Uterus (tissue), 4 donors: Measurements from ENCODE around the gene SLC17A9. TPM values are rescaled to one million over a fixed set of nuclear protein-coding genes. Genes with fewer than 3 reads are reported as not detected.

Experiments used
- DNase-seq, 2 donors: peaks; one replicate each; pipeline ENCODE4 v3.0.0-alpha.2; 2019 to 2020
- H3K27ac ChIP-seq, 2 donors: fragments of 200-600 bp; sonication (generic); 1 replicate in 1 of 2; 2 replicates in 1 of 2; pipeline ENCODE4 v1.5.1; 2016 to 2018
- H3K27me3 ChIP-seq, 2 donors: fragments of 200-600 bp; sonication (generic); one replicate each; pipeline ENCODE4 v1.5.1; 2018 to 2019; ENCODE audit warnings: control low read depth in 1 of 2
- H3K36me3 ChIP-seq, 2 donors: fragments of 200-600 bp; sonication (generic); one replicate each; pipeline ENCODE4 v1.5.1; 2019; ENCODE audit warnings: control low read depth in 1 of 2
- H3K4me1 ChIP-seq, 2 donors: fragments of 200-600 bp; sonication (generic); one replicate each; pipeline ENCODE4 v1.5.1; 2018 to 2019; ENCODE audit warnings: control low read depth in 1 of 2
- H3K4me3 ChIP-seq, 2 donors: fragments of 200-600 bp; sonication (generic); 1 replicate in 1 of 2; 2 replicates in 1 of 2; pipeline ENCODE4 v1.5.1; 2018 to 2019; ENCODE audit warnings: mild to moderate bottlenecking in 1 of 2
- H3K9me3 ChIP-seq, 2 donors: fragments of 200-600 bp; sonication (generic); one replicate each; pipeline ENCODE4 v1.5.1; 2019; ENCODE audit warnings: control low read depth in 1 of 2
- POLR2A ChIP-seq, 2 donors: fragments of 450-650 bp; IDR thresholded peaks; one replicate each; pipeline ENCODE4 v1.6.1; 2016; ENCODE audit warnings: antibody characterized with exemption in 2 of 2, mild to moderate bottlenecking in 1 of 2, moderate library complexity in 1 of 2
- intact Hi-C: fragments of 100-400 bp; cut with DNase I; formaldehyde crosslinking; loops from one replicate; pipeline ENCODE4 v1.15.1; 2023; ENCODE audit warnings: low total_unique reads
- total RNA-seq, 4 donors: library from RNA; depleted of rRNA in 3 of 4; stranded (reverse); fragments of >200 nt in 3 of 4; gene quantifications; one replicate each; pipeline versions ENCODE4 v1.1.0 to v1.2.4, GENCODE V29; 2014 to 2023
- TF ChIP-seq, protein P1 (sequence below), 4 experiments: fragments of 200-600 bp in 2 of 4; fragments of 450-650 bp in 2 of 4; sonication (generic) in 2 of 4; IDR thresholded peaks; one replicate each; pipeline ENCODE4 v1.5.1; 2016 to 2019; ENCODE audit warnings: antibody characterized with exemption in 4 of 4, mild to moderate bottlenecking in 2 of 4, moderate library complexity in 1 of 4
- donor health status: DM: yes; HTN: yes; CAD: no.

Gene SLC17A9
- total RNA-seq, 4 donors from 2014 or later = 0.26 to 5.4 (median 1.6) TPM; not detected in 1

DNA sequence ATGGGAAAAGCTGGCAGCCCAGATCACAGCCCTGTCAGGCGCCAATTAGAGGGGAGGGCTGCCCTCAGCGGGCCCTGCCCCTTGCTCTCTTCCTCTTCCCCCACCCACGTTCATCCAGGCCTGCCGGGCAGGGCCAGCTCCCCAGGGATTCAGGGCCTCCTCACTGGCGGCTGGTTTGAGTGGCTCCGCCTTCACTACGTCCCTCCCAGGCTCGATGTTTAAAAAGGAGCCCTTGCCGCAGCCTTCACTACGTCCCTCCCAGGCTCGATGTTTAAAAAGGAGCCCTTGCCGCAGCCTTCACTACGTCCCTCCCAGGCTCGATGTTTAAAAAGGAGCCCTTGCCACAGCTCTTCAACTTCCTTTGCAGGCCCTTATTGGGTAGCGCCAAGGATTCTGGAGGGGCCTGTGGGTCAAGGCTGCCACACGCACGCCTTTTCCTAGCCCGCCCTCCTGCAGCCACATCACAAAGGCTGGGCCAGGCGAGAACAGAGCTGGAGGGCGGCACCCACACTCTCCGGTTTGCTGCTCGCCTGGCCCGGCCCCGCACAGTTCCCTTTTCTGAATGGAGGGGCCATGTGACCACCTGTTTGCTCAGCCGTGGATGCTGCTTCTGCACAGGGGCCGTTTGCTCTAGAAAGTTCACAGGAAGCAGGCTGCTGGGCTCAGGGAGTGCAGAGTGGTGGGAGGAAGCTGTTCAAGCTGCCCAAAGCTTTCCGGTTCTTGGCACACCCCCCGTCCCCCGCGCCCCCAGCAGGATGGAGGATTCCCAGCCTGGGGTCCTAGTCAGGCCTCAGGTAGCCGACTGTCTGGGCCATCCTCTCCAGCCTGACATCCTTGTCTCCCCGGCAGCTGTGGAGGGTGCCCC lies 1.6 kb downstream of the SLC17A9 start:
- H3K27me3 ChIP-seq = no peaks in the 10 kb centered on the region
- TF ChIP-seq POLR2A (IDR thresholded peaks at IDR 0.05) = peak in 1 of 2 donors; percentile 9
- TF ChIP-seq, protein P1, sequence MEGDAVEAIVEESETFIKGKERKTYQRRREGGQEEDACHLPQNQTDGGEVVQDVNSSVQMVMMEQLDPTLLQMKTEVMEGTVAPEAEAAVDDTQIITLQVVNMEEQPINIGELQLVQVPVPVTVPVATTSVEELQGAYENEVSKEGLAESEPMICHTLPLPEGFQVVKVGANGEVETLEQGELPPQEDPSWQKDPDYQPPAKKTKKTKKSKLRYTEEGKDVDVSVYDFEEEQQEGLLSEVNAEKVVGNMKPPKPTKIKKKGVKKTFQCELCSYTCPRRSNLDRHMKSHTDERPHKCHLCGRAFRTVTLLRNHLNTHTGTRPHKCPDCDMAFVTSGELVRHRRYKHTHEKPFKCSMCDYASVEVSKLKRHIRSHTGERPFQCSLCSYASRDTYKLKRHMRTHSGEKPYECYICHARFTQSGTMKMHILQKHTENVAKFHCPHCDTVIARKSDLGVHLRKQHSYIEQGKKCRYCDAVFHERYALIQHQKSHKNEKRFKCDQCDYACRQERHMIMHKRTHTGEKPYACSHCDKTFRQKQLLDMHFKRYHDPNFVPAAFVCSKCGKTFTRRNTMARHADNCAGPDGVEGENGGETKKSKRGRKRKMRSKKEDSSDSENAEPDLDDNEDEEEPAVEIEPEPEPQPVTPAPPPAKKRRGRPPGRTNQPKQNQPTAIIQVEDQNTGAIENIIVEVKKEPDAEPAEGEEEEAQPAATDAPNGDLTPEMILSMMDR (IDR thresholded peaks at IDR 0.05) = no peak
- intact Hi-C loops = no loop called here
- no peaks in the 10 kb centered on the region for H3K36me3 ChIP-seq
- H3K4me1 ChIP-seq = peaks cover 5 to 18% of the 10 kb centered on the region in 2 donors
- H3K27ac ChIP-seq = peak overlapping the region; percentile 65 to 83
- no peaks in the 10 kb centered on the region for H3K9me3 ChIP-seq
- peak overlapping the region; percentile 7 to 20 for H3K4me3 ChIP-seq
- DNase-seq = peak; percentile 52 to 62

DNA sequence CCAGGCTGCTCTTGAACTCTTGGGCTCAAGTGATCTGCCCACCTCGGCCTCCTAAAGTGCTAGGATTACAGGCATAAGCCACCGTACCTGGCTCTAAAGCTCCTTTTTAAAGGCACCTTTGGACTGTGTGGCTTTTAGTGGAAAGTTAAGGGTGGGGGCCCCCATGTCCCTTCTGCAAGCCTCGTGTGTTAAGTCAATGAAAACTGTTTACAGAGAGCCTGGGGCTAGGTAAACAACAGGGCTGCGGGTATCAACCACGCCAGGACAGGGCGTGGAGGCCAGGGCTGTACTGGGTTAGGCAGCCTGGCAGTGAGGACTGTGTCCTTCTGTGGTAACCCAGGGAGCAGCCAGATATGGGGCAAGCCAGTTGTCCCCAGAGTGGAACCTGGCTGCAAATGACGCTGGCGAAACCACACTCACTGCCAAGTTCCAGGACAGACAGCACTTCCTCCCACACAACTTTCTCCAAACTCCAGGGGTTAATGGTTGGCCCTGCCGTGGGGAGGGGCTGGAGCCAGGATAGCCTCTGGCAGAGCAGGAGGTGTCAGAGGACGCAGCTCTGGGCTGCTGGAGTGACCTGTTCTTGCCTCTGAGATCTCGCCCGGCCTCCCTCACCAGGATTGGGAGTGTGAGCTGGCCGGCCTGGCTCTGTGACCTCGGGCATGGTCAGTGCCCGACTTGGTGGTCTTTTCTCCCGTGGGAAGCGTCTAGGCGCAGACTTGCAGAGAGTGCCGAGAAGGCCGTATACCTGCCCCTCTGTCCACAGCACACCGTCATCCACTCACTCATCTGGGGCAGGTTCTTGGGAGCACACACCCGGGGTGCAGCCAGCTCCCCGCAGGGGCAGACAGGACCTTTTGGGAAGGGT lies 3.2 kb downstream of the SLC17A9 start:
- intact Hi-C loops = no loop called here
- H3K9me3 ChIP-seq = no peaks in the 10 kb centered on the region
- H3K27me3 ChIP-seq = no peaks in the 10 kb centered on the region
- no peak overlapping the region for H3K27ac ChIP-seq
- no peak overlapping the region for H3K4me3 ChIP-seq
- no peaks in the 10 kb centered on the region for H3K36me3 ChIP-seq
- TF ChIP-seq POLR2A (IDR thresholded peaks at IDR 0.05) = no peak
- H3K4me1 ChIP-seq = peaks cover 5 to 18% of the 10 kb centered on the region in 2 donors
- no peak for DNase-seq

DNA sequence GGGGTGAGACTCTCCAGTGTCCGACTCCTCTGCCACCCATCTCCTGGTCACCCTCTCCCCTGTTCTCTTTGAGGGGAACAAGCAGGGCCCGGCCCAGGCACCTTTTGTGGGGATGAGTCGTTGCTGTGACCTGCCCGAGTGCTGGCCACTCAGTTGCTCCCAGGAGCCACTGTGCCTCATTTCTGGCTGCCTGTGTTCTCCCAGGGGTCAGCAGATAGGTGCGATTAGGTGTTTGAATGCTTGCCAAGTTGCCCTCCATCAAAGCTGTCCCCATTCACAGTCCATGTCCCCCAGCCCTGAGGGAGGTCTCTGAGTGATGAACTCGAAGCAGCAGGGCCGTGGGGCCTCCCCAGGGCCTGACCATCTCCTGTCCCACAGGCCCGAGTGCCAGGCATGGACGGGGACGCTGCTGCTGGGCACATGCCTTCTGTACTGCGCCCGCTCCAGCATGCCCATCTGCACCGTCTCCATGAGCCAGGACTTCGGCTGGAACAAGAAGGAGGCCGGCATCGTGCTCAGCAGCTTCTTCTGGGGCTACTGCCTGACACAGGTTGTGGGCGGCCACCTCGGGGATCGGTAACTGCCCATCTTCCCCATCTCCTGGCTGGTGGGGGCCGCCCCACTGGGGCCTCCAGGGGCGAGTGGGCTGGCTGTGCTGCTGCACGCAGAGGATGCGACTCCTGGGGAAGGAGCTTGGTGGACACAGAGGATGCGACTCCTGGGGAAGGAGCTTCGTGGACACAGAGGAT lies 4.1 kb downstream of the SLC17A9 start:
- H3K4me3 ChIP-seq = no peak overlapping the region
- no peaks in the 10 kb centered on the region for H3K9me3 ChIP-seq
- peaks cover 5 to 18% of the 10 kb centered on the region in 2 donors for H3K4me1 ChIP-seq
- no peak overlapping the region for H3K27ac ChIP-seq
- no peaks in the 10 kb centered on the region for H3K36me3 ChIP-seq
- DNase-seq = no peak
- H3K27me3 ChIP-seq = no peaks in the 10 kb centered on the region
- intact Hi-C loops = no loop called here
- TF ChIP-seq, protein P1 (IDR thresholded peaks at IDR 0.05) = no peak
- TF ChIP-seq POLR2A (IDR thresholded peaks at IDR 0.05) = no peak

DNA sequence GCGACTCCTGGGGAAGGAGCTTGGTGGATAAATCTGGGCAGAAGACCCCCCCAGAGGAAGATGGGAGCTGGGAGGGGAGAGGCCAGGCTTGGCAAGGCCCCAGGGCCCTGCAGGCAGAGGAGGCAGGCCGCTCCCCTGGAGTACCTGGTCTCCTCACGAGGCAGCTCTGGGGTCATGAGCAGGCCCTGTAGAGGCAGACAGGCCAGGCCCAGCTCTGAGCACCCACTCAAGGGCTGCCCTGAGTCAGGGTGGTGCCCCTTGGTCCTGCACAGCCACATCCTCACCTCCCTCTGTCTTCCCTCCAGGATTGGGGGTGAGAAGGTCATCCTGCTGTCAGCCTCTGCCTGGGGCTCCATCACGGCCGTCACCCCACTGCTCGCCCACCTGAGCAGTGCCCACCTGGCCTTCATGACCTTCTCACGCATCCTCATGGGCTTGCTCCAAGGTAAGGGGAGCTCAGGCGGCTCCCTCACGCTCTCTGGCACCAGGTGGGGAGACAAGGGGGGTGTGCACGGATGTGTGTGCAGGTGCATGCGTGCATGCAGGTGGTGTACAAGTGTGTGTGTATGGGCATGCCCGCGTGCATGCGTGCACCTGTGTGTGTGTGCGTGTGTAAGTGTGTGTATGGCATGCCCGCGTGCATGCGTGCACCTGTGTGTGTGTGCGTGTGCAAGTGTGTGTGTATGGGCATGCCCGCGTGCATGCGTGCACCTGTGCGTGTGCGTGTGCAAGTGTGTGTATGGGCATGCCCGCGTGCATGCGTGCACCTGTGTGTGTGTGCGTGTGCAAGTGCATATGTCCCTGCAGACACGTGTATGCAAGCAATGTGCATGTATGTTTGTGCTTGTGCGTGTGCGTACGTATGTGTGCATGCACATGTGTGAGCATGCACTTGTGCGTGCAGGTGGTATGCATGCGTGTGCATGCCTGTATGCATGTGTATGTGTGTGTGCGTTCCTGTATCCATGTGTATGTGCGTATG lies 4.9 kb downstream of the SLC17A9 start:
- DNase-seq = no peak
- Histone ChIP-seq H3K4me3 (no peak overlapping the region), H3K27ac (no peak overlapping the region), H3K4me1 (peaks cover 5 to 16% of the 10 kb centered on the region in 2 donors), H3K27me3 (no peaks in the 10 kb centered on the region), H3K9me3 (no peaks in the 10 kb centered on the region), H3K36me3 (no peaks in the 10 kb centered on the region)
- no peak for TF ChIP-seq POLR2A (IDR thresholded peaks at IDR 0.05)
- TF ChIP-seq, protein P1 (IDR thresholded peaks at IDR 0.05) = no peak
- intact Hi-C loops = no loop called here
